ENCODE results near the gene TRAF7. TPM values are rescaled to one million over a fixed set of nuclear protein-coding genes. Genes with fewer than 3 reads are reported as not detected.
A peak's percentile ranks its signal among the peaks of the same experiment; 100 is the strongest.

TRAF7 gene
- total and polyA plus RNA-seq, 2 of the 13 experiments (the other 11 are each of a cell fraction or from before 2014, with no cell fraction given): 47.9 to 65.6 TPM

- no peak for TF ChIP-seq ZNF367 (CRISPR knock-in tag; IDR thresholded peaks at IDR 0.05; ENCODE audit: borderline replicate concordance)
- no peak for TF ChIP-seq XBP1 (CRISPR knock-in tag; IDR thresholded peaks at IDR 0.05)
- TF ChIP-seq JUN (CRISPR knock-in tag; IDR thresholded peaks at IDR 0.05): no peak
- no peak for TF ChIP-seq TSC22D2 (CRISPR knock-in tag; IDR thresholded peaks at IDR 0.05; ENCODE audit: borderline replicate concordance)
- no peak for TF ChIP-seq ZNF616 (CRISPR knock-in tag; IDR thresholded peaks at IDR 0.05; ENCODE audit: low read depth)
- TF ChIP-seq, protein P1, sequence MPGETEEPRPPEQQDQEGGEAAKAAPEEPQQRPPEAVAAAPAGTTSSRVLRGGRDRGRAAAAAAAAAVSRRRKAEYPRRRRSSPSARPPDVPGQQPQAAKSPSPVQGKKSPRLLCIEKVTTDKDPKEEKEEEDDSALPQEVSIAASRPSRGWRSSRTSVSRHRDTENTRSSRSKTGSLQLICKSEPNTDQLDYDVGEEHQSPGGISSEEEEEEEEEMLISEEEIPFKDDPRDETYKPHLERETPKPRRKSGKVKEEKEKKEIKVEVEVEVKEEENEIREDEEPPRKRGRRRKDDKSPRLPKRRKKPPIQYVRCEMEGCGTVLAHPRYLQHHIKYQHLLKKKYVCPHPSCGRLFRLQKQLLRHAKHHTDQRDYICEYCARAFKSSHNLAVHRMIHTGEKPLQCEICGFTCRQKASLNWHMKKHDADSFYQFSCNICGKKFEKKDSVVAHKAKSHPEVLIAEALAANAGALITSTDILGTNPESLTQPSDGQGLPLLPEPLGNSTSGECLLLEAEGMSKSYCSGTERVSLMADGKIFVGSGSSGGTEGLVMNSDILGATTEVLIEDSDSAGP (CRISPR knock-in tag; IDR thresholded peaks at IDR 0.05; ENCODE audit: borderline replicate concordance): peak; percentile 31; the same call in 1 of the 2 replicates
Observed at GRCh38 chr16:2158262-2158638, 2.7 kb downstream of the TRAF7 start (continued).

- Histone ChIP-seq H3K4me1 (ENCODE audit: insufficient read depth, low read length) (peaks cover 76% of the 10 kb centered on the region), H3K4me3 (replicated peaks in 1 of 3; ENCODE audit: insufficient read depth in 1 of 3, low read depth in 2 of 3, low read length in 3 of 3) (no peak overlapping the region), H3K36me3 (replicated peaks in 1 of 2; ENCODE audit: control insufficient read depth in 1 of 2, insufficient read depth in 2 of 2, low read length in 2 of 2) (no peaks in the 10 kb centered on the region; a peak in 2 of 5 replicates), H3K4me2 (ENCODE audit: low read depth, low read length) (0 out of 2 replicates have a peak overlapping the region, but pooled peaks have one; percentile 95), H3K9ac (ENCODE audit: insufficient read depth, low read depth, low read length) (no peak overlapping the region), H3K79me2 (ENCODE audit: insufficient read depth, low read length) (peaks cover 68% of the 10 kb centered on the region), H3K27me3 (ENCODE audit: control insufficient read depth in 1 of 2, insufficient read depth in 2 of 2, low read length in 2 of 2) (no peaks in the 10 kb centered on the region; a peak in 1 of 5 replicates), H2AFZ (ENCODE audit: low read length) (no peak overlapping the region), H3K27ac (ENCODE audit: extremely low read length, insufficient read depth, low read length) (no peak overlapping the region), H3K9me3 (ENCODE audit: low read length) (no peaks in the 10 kb centered on the region), H4K20me1 (ENCODE audit: insufficient read depth, low read length) (peaks cover 45% of the 10 kb centered on the region)
- FAIRE-seq (no peak), DNase-seq (ENCODE audit: low spot score) (no peak), ATAC-seq (no peak)
- BruUV-seq (replicated peaks): no TSS peak
- in situ Hi-C loops (cut with HindIII; ENCODE audit: extremely low pct_ligation_motif_present, low pct_unique_long_range_greater_than_20kb) (no loop called here), intact Hi-C loops (cut with micrococcal nuclease; ENCODE audit: unreplicated experiment) (no loop called here)
- WGBS (ENCODE audit: low lambda C conversion rate): 94% methylated on average over 12 of the region's 24 CpGs
- no peak for TF ChIP-seq ZNF441 (CRISPR knock-in tag; IDR thresholded peaks at IDR 0.05; ENCODE audit: borderline replicate concordance)
- TF ChIP-seq, protein P2, sequence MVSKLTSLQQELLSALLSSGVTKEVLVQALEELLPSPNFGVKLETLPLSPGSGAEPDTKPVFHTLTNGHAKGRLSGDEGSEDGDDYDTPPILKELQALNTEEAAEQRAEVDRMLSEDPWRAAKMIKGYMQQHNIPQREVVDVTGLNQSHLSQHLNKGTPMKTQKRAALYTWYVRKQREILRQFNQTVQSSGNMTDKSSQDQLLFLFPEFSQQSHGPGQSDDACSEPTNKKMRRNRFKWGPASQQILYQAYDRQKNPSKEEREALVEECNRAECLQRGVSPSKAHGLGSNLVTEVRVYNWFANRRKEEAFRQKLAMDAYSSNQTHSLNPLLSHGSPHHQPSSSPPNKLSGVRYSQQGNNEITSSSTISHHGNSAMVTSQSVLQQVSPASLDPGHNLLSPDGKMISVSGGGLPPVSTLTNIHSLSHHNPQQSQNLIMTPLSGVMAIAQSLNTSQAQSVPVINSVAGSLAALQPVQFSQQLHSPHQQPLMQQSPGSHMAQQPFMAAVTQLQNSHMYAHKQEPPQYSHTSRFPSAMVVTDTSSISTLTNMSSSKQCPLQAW (CRISPR knock-in tag; IDR thresholded peaks at IDR 0.05): no peak
- 0 out of 2 replicates have a peak, but pooled peaks have one; percentile 30 for TF ChIP-seq RBFOX2 (IDR thresholded peaks at IDR 0.05; ENCODE audit: low read depth, low read length)
- TF ChIP-seq GPN1 (CRISPR knock-in tag; IDR thresholded peaks at IDR 0.05; ENCODE audit: borderline replicate concordance): no peak
- TF ChIP-seq, protein P3, sequence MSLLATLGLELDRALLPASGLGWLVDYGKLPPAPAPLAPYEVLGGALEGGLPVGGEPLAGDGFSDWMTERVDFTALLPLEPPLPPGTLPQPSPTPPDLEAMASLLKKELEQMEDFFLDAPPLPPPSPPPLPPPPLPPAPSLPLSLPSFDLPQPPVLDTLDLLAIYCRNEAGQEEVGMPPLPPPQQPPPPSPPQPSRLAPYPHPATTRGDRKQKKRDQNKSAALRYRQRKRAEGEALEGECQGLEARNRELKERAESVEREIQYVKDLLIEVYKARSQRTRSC (CRISPR knock-in tag; IDR thresholded peaks at IDR 0.05; ENCODE audit: low read depth): no peak
- no peak for TF ChIP-seq KLF11 (CRISPR knock-in tag; IDR thresholded peaks at IDR 0.05)
- TF ChIP-seq ZNF782 (CRISPR knock-in tag; IDR thresholded peaks at IDR 0.05; ENCODE audit: borderline replicate concordance): no peak
- no peak for TF ChIP-seq MBD4 (IDR thresholded peaks at IDR 0.05; ENCODE audit: borderline replicate concordance, low read length)
- CTCF ChIA-PET (ENCODE audit: low intra/inter-chr PET ratio, low total read pairs): no interaction called here
- POLR2A ChIA-PET: no interaction called here
Observed at GRCh38 chr16:2159175-2159838, 3.7 kb downstream of the TRAF7 start.
